Activated CD8-positive, alpha-beta memory T cell treated with anti-CD3 and anti-CD28 coated beads, Interleukin-2, amount 50 U/mL, for 24 hours (primary cell): Measurements from ENCODE around the gene NTHL1.

Experiments
- DNase-seq: peaks from one replicate; pipeline ENCODE4 v3.0.0-alpha.2; 2020; ENCODE audit errors: extremely low read depth

NTHL1 gene

GRCh38 chr16:2083876-2084780, 36.5 kb upstream of the NTHL1 start:
- no peak for DNase-seq

- DNase-seq: no peak
Observed at GRCh38 chr16:2083409-2083808, 35.8 kb upstream of the NTHL1 start.

- DNase-seq: no peak
Observed at GRCh38 chr16:2082983-2083364, 35.3 kb upstream of the NTHL1 start.

DNA sequence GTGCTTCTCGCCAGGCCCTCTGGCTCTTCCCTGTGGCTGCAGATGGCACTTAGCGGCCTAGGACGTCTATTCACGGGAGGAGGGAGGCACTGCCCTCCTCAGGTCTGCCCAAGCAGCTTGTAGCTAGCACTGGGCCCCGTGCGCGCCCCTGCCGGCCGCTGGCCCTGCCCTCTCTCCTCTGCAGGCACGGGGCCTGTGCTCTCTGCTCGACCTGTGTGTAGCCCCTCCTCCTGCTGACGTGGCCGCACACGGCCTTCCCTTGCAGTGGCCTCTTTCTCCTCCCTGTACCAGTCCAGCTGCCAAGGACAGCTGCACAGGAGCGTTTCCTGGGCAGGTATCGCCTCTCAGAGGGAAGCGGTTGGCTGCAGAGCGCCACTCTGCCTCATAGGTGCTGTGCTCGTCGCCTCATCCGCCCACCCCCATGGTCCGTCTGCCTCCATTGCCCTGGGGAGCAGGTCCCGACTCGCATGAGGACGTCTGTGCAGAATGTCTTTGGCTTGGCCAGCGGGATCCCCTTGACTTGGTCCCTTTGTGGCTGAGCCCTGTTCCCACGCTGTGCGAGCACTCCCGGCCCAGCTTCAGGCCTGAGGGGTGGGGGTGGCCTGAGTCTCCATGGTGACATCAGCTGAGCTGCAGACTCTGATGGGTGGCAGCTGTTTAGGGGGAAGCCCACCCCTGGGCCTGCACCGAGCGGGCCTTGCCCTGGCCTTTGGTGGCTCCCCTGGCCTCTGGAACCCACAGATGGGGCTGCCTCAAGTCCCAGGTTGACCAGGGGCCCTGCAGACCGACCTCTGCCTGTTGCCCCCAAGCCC, 34.7 kb upstream of the NTHL1 start:
- no peak for DNase-seq

DNA sequence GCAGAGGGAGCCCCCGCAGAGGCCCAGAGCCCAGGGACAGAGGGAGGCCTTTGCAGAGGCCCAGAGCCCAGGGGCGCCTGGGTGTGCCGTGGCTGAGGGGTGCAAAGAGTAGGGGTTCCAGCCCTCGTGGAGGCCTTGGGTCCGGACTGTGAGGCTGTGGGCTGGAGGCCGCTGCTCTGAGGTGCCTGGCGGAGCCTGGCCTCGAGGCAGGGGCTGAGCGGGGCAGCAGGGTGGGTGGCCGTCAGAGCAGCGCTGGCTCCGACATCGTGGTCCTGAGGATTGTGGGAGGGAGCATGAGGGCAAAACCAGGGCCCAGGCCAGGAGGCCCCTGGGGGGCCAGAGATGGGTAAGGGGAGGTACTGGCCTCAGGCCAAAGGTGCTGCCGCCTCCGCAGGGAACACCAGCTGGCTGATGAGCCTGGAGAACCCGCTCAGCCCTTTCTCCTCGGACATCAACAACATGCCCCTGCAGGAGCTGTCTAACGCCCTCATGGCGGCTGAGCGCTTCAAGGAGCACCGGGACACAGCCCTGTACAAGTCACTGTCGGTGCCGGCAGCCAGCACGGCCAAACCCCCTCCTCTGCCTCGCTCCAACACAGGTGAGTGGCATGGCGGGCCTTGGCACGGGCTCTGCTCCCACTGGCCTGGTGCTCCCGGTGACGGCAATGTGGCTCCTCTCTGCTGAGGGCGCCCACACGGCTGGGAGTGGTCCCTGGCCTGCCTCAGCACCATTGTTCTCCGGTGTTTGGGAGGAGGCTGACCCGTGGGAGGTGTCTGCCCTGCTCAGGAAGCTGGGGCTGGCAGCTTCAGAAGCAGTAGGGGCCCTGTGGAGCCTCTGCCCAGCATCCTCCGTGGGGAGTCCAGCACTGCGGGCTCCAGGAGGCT, 33.8 kb upstream of the NTHL1 start:
- DNase-seq: no peak

GRCh38 chr16:2079991-2080390, 32.4 kb upstream of the NTHL1 start:
- no peak for DNase-seq

- DNase-seq: no peak
Observed at GRCh38 chr16:2079311-2079800, 31.7 kb upstream of the NTHL1 start.

- DNase-seq: no peak
Observed at GRCh38 chr16:2078691-2079090, 31.1 kb upstream of the NTHL1 start.

DNA sequence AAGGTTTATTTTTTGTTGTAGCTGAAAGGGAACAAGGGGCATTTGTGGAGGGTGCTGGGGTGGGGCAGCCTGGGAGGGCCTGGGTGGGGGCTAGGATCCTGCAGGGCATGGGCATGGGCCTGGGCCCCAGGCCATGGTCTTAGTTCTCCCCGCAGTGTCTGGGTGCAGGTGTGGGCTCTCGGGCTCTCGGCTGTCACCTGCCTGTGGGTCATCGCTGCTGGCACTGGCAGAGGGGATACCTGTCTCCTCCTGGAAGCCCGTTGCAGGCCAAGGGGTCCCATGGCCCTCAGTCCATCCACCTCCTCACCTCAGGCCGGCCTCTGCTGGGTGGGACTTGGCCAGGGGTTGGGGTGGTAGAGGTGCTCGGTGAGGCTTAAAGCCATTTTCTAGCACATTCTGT, 30.5 kb upstream of the NTHL1 start:
- no peak for DNase-seq

DNA sequence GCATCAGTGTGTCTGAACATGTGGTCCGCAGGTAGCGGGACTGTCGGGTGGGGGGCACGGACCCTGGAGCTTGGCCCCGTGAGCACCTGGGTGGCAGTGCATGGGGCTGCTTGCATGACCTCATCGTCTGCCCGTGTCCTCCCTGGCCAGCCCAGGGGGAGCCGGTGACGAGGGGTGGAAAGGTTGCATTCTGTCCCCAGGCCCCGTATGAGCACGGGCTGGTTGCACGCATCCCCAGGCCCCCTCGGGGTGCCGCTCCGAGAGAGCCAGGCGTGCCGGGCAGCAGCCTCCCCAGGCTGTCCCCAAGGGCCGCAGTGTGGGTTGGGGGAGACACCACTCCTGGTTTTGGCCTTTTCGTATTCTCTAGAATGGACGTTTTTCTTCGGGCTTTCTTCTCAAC, 30.1 kb upstream of the NTHL1 start:
- no peak for DNase-seq

DNA sequence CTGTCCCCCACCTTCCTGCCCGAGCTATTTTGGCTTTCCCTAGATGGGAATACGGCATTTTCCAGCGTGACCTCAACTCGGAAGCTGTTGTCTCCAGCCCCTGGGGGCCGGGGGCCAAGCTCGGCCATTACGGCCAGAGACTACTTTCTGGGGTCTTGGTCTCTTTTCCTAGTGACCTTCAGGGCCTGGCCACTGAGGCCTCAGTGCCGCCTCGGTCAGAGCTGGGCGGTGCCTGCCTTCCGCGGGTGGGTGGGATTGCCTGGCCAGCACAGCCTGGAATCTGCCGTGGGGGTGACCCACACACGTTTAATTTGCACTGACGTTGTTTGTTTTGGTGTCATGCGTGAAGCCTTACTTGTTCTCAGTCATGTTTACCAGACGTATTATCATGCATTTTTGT, 29.4 kb upstream of the NTHL1 start:
- DNase-seq: no peak

- no peak for DNase-seq
Observed at GRCh38 chr16:2076072-2076865, 28.6 kb upstream of the NTHL1 start.

GRCh38 chr16:2075631-2076030, 28.0 kb upstream of the NTHL1 start:
- DNase-seq: no peak

- no peak for DNase-seq
Observed at GRCh38 chr16:2074071-2074470, 26.4 kb upstream of the NTHL1 start.

DNA sequence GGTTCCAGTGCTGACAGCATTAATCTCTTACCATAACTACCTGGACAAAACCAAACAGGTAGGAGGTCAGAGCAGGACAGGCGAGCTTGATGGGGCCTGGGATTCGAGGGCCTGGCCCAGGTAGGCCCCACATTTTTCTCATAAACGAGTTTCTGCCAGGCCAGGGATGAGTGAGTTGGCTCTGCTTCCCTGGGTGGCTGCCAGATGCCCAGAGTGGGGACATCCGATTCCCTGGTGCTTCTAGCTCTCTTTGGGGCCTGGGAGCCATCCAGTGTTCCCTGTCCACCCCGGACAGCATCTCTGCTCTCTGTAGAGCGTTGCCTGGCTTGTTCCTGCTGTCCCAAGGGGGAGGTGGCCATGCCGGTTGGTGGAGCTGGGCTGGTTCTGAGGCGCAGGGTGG, 25.3 kb upstream of the NTHL1 start:
- no peak for DNase-seq

GRCh38 chr16:2071454-2072202, 24.0 kb upstream of the NTHL1 start:
- DNase-seq: no peak

- DNase-seq: no peak
Observed at GRCh38 chr16:2070576-2071453, 23.2 kb upstream of the NTHL1 start.

- no peak for DNase-seq
Observed at GRCh38 chr16:2066139-2066538, 18.5 kb upstream of the NTHL1 start.

DNA sequence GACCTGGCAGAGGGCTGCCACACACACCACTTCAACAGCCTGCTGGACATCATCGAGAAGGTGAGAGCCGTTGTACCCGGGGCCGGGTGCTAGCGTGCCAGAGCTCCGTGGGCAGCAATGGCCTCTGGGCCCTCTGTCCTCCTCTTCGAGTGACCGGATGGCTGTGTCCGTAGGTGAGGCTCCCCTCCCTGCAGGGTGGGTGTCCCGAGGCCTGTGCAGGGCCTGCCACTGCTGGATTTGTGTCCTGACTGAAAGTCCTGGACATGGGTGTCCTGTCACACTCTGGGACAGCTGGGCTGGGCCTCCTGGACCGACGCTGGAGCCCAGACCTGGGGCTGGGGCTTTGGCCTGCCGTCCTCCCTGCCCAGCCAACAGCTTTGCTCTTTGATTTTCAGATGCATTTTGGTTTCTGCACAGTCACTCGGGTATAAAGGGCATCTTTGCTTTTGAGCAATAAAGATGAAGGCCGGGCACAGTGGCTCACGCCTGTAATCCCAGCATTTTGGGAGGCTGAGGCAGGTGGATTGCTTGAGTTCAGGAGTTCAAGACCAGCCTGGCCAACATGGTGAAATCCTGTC, 16.8 kb upstream of the NTHL1 start:
- no peak for DNase-seq
